Smooth muscle cell (in vitro differentiated cells): ENCODE data around the gene ANKRD6. TPM values are rescaled to one million over a fixed set of nuclear protein-coding genes. Genes with fewer than 3 reads are reported as not detected.

Source experiments
- DNase-seq: peaks from one replicate; lab custom pipeline; 2025; ENCODE audit not compliant: unreplicated experiment; lab: John Stamatoyannopoulos, UW
- H2AFZ ChIP-seq: fragments of 200-600 bp; sonication (generic); 2 replicates; pipeline ENCODE4 v1.6.0; 2016; ENCODE audit warnings: antibody characterized with exemption, low read depth, mild to moderate bottlenecking
- H3F3A ChIP-seq: fragments of 200-600 bp; sonication (generic); 2 replicates; pipeline ENCODE4 v1.6.0; 2017; ENCODE audit warnings: antibody characterized with exemption, low read depth
- H3K27ac ChIP-seq: fragments of 200-600 bp; sonication (generic); 2 replicates; pipeline ENCODE4 v1.5.1; 2016; ENCODE audit warnings: low read depth, mild to moderate bottlenecking
- H3K27me3 ChIP-seq: fragments of 200-600 bp; sonication (generic); 2 replicates; pipeline ENCODE4 v1.6.1; 2016; ENCODE audit warnings: low read depth, mild to moderate bottlenecking
- H3K36me3 ChIP-seq: fragments of 200-600 bp; sonication (generic); 2 replicates; pipeline ENCODE4 v1.5.1; 2016; ENCODE audit warnings: low read depth
- H3K4me1 ChIP-seq: fragments of 200-600 bp; sonication (generic); 2 replicates; pipeline ENCODE4 v1.5.1; 2016; ENCODE audit warnings: low read depth
- H3K4me2 ChIP-seq: fragments of 200-600 bp; sonication (generic); 2 replicates; pipeline ENCODE4 v1.6.0; 2016; ENCODE audit warnings: mild to moderate bottlenecking
- H3K4me3 ChIP-seq: fragments of 200-600 bp; sonication (generic); 2 replicates; pipeline ENCODE4 v1.5.1; 2016; ENCODE audit warnings: mild to moderate bottlenecking
- H3K79me2 ChIP-seq: fragments of 200-600 bp; sonication (generic); 2 replicates; pipeline ENCODE4 v1.6.0; 2016; ENCODE audit warnings: low read depth, mild to moderate bottlenecking
- H3K9ac ChIP-seq: fragments of 200-600 bp; sonication (generic); 2 replicates; pipeline ENCODE4 v1.6.0; 2016; ENCODE audit warnings: low read depth
- H3K9me3 ChIP-seq: fragments of 200-600 bp; sonication (generic); replicated peaks from 2 replicates; pipeline ENCODE4 v1.5.1; 2016; ENCODE audit warnings: low read depth
- H4K20me1 ChIP-seq: fragments of 200-600 bp; sonication (generic); 2 replicates; pipeline ENCODE4 v1.6.0; 2016; ENCODE audit warnings: low read depth
- CTCF ChIP-seq: fragments of 200-600 bp; sonication (generic); IDR thresholded peaks from 2 replicates; pipeline ENCODE4 v1.5.1; 2017; ENCODE audit warnings: borderline replicate concordance, mild to moderate bottlenecking, antibody characterized with exemption; ENCODE audit not compliant: insufficient read depth, poor library complexity, severe bottlenecking
- WGBS: methylation state at CpG from one replicate; pipeline ENCODE4 v1.1.7; 2016; ENCODE audit warnings: low lambda C conversion rate; 5-methylcytosine and 5-hydroxymethylcytosine counted together
- polyA plus RNA-seq: library from polyadenylated mRNA; unstranded; fragments of >200 nt; fragmentation: Nextera tagmentation; extraction: Ambion mirVana; gene quantifications from 2 replicates; pipeline ENCODE4 v1.2.1, GENCODE V29; 2016
- total RNA-seq: library from RNA; depleted of rRNA; stranded (reverse); fragments of >200 nt; gene quantifications from 2 replicates; pipeline ENCODE4 v1.2.3, GENCODE V29; 2014

Gene ANKRD6
- total and polyA plus RNA-seq, 2 experiments from 2014 or later, result 5.2 to 10.7 TPM

GRCh38 chr6:89655122-89655521 lies 222.2 kb downstream of the ANKRD6 start:
- Histone ChIP-seq H3K36me3 (peaks cover 7% of the 10 kb centered on the region), H3K9ac (no peak overlapping the region), H3F3A (no peaks in the 10 kb centered on the region), H3K4me1 (no peaks in the 10 kb centered on the region), H2AFZ (no peak overlapping the region), H3K9me3 (no peaks in the 10 kb centered on the region), H4K20me1 (no peaks in the 10 kb centered on the region), H3K27me3 (no peaks in the 10 kb centered on the region), H3K27ac (peak overlapping the region; percentile 61), H3K4me3 (no peak overlapping the region), H3K79me2 (no peaks in the 10 kb centered on the region), H3K4me2 (no peak overlapping the region)
- 93% methylated on average over 2 of the region's 2 CpGs for WGBS
- TF ChIP-seq CTCF, result no peak
- DNase-seq, result no peak

GRCh38 chr6:89657445-89658158 lies 224.7 kb downstream of the ANKRD6 start:
- H3K4me2 ChIP-seq, result no peak overlapping the region
- no peaks in the 10 kb centered on the region for H3F3A ChIP-seq
- H3K27ac ChIP-seq, result peak overlapping the region; percentile 61
- H3K79me2 ChIP-seq, result no peaks in the 10 kb centered on the region
- no peak overlapping the region for H2AFZ ChIP-seq
- H3K27me3 ChIP-seq, result no peaks in the 10 kb centered on the region
- H3K36me3 ChIP-seq, result peaks cover 14% of the 10 kb centered on the region
- H3K9ac ChIP-seq, result no peak overlapping the region
- no peak overlapping the region for H3K4me3 ChIP-seq
- no peaks in the 10 kb centered on the region for H3K9me3 ChIP-seq
- DNase-seq, result no peak
- WGBS, result 72% methylated on average over 13 of the region's 13 CpGs
- H3K4me1 ChIP-seq, result no peaks in the 10 kb centered on the region
- TF ChIP-seq CTCF, result no peak
- no peaks in the 10 kb centered on the region for H4K20me1 ChIP-seq

GRCh38 chr6:89660981-89661380 lies 228.0 kb downstream of the ANKRD6 start:
- peaks cover 19% of the 10 kb centered on the region for H3K36me3 ChIP-seq

More at GRCh38 chr6:89660981-89661380, 228.0 kb downstream of the ANKRD6 start:
- Histone ChIP-seq H3F3A (no peaks in the 10 kb centered on the region), H3K9me3 (no peaks in the 10 kb centered on the region), H3K27ac (no peak overlapping the region), H3K79me2 (no peaks in the 10 kb centered on the region), H3K4me2 (no peak overlapping the region), H4K20me1 (no peaks in the 10 kb centered on the region), H3K27me3 (no peaks in the 10 kb centered on the region), H2AFZ (no peak overlapping the region), H3K4me3 (no peak overlapping the region), H3K9ac (no peak overlapping the region), H3K4me1 (no peaks in the 10 kb centered on the region)
- no peak for TF ChIP-seq CTCF
- 98% methylated on average over 4 of the region's 4 CpGs for WGBS
- DNase-seq, result no peak
